Measurements from ENCODE around the gene ARL4D. TPM values are rescaled to one million over a fixed set of nuclear protein-coding genes. Genes with fewer than 3 reads are reported as not detected.
"Not testable (repeated sequence)": the region's sequence is repeated elsewhere in the genome, so short reads cannot be mapped to it uniquely, and the experiment has no call there.

ARL4D gene
- 28.8 and 47.4 TPM in 2 replicates for total RNA-seq (2014; rRNA removed; shearing (Covaris generic); ENCODE audit: low replicate concordance)

GRCh38 chr17:43398724-43399595, at the start of gene ARL4D:
TSS of gene ARL4D (plus strand) at chr17:43398993. CDS start at chr17:43399733, 740 bp downstream.
- Histone ChIP-seq H3K27me3 (no peaks in the 10 kb centered on the region), H3K4me3 (peak within 1 kb of the TSS; percentile 82), H3K36me3 (peaks cover 36% of the 10 kb centered on the region), H3K9me3 (no peaks in the 10 kb centered on the region)
- DNase-seq = peak; percentile 90

GRCh38 chr17:43349142-43349541, 49.7 kb upstream of the ARL4D start:
- H3K27me3 ChIP-seq = no peaks in the 10 kb centered on the region
- peaks cover 12% of the 10 kb centered on the region for H3K9me3 ChIP-seq
- no peak for DNase-seq
- peaks cover 11% of the 10 kb centered on the region for H3K36me3 ChIP-seq
- H3K4me3 ChIP-seq = no peak overlapping the region

GRCh38 chr17:43350888-43351361, 47.9 kb upstream of the ARL4D start:
- peaks cover 12% of the 10 kb centered on the region for H3K9me3 ChIP-seq
- no peak overlapping the region for H3K4me3 ChIP-seq
- no peaks in the 10 kb centered on the region for H3K27me3 ChIP-seq
- DNase-seq = no peak
- H3K36me3 ChIP-seq = peaks cover 11% of the 10 kb centered on the region

DNA sequence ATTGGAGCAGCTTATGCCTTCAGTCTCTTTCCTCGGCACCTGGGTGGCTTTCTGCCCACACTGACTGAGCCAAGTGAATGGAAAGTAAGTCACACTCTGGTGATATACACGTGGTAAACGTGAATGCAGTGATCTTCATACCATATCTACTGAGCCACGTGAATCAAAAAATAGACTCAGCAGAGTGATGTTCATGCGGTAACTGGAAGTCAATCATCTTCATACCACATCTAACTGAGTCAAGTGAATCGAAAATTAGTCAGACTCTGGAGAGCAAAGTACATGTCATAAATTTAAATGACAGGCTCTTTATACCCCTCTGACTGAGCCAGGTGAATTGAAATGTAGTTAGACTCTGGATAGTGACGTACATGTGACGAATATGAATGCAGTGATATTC, 47.1 kb upstream of the ARL4D start:
- peaks cover 12% of the 10 kb centered on the region for H3K9me3 ChIP-seq
- H3K36me3 ChIP-seq = peaks cover 11% of the 10 kb centered on the region

GRCh38 chr17:43352579-43353331, 46.0 kb upstream of the ARL4D start:
- no peak for DNase-seq
- Histone ChIP-seq H3K9me3 (peaks cover 12% of the 10 kb centered on the region), H3K4me3 (no peak overlapping the region), H3K27me3 (no peaks in the 10 kb centered on the region), H3K36me3 (peaks cover 11% of the 10 kb centered on the region)

More for the DNA sequence above, 47.1 kb upstream of the ARL4D start:
- H3K27me3 ChIP-seq = no peaks in the 10 kb centered on the region
- no peak for DNase-seq
- no peak overlapping the region for H3K4me3 ChIP-seq

DNA sequence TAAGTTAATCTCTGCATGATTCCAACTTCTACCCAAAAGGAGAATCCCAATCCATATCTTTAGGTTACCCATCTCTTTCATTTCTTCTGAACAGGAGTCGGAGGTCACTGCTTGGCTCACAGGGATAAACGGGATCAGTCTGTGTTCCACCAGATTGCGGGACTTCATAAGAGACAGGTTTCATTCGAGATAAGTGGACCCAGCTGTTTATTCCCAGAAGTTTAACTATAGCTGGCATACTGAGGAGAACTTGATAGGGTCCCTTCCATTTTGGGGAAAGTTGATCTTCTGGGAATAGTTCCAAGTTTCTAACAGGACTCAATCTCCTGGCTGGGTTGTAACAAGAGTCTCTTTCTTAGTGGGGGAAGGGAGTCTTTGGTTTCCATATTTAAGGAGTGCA, 45.4 kb upstream of the ARL4D start:
- H3K36me3 ChIP-seq = peaks cover 11% of the 10 kb centered on the region

DNA sequence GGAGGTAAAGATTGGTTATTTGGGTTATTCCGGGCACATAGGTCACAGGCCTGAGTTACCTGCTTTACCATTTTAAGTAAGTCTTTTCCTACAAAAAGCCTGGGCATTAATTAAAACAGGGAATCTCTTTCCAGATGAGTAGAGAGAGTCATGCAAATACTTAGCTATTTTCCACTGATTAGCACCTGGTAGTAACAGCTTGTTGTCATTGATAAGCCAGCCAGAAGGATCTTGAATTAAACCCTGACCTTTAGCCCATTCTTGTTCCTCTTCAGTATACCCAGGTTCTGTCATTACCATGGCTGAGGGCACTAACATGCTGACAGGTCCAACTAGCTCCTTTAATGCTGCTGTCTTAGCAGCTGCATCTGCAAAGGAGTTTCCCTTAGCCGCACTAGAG, 44.4 kb upstream of the ARL4D start:
- H3K9me3 ChIP-seq = peaks cover 5% of the 10 kb centered on the region
- H3K36me3 ChIP-seq = peaks cover 6% of the 10 kb centered on the region
- DNase-seq = no peak
- H3K27me3 ChIP-seq = no peaks in the 10 kb centered on the region
- no peak overlapping the region for H3K4me3 ChIP-seq

More for the DNA sequence above, 45.4 kb upstream of the ARL4D start:
- Histone ChIP-seq H3K9me3 (peaks cover 12% of the 10 kb centered on the region), H3K4me3 (no peak overlapping the region), H3K27me3 (no peaks in the 10 kb centered on the region)
- DNase-seq = no peak

DNA sequence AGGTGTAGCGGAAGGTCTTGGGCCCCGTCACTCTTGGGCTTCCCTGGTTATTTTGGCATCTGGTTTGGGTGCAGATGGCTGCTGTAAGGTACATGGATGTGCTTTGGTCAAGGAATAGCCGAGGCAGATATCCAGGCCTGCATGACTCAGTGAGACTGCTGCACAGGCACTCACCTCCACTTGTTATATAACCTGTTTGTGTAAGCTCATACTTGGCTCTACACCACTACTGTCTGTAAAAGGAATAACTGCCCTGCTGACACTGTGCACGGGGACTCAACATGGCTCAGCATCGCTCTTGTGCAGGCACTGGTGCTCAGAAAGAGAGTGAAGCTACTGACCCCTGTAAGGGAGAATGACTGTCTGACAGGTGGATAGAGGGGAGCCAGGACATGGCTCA, 42.3 kb upstream of the ARL4D start:
- H3K4me3 ChIP-seq = no peak overlapping the region

GRCh38 chr17:43356999-43357398, 41.8 kb upstream of the ARL4D start:
- Histone ChIP-seq H3K36me3 (no peaks in the 10 kb centered on the region; the same call in 1 of the 2 replicates), H3K27me3 (no peaks in the 10 kb centered on the region), H3K4me3 (no peak overlapping the region), H3K9me3 (no peaks in the 10 kb centered on the region)
- DNase-seq = peak; percentile 90

More for the DNA sequence above, 42.3 kb upstream of the ARL4D start:
- no peaks in the 10 kb centered on the region for H3K9me3 ChIP-seq
- no peaks in the 10 kb centered on the region for H3K27me3 ChIP-seq
- no peaks in the 10 kb centered on the region; the same call in 1 of the 2 replicates for H3K36me3 ChIP-seq
- no peak for DNase-seq

DNA sequence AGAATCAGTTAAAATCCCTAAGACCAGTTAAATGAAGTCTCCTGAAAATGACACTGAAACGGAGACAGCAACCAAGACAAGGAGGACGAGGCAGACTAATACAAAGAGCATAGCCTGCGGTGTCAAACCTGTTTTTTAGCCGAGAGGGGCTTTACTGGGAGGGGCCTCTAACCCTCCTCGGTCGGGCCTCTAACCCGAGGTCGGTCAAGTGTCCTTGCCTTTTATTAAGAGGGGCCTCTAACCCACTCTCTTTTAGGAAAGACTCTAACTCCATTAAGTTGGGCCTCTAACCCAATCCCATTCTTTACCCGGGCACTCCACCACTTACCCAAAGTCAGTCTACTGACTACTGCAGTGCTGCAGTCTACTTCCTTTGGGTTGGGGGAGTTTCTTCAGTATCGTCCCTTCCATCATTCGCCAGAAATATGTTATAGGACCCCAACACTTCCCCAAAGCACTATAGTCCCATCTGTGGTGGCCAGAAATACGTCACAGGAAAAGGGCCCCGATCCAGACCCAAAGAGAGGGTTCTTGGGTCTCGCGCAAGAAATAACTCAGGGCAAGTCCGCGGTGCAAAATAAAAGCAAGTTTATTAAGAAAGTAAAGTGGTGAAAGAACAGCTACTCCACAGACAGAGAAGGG, 39.2 kb upstream of the ARL4D start:
- no peaks in the 10 kb centered on the region for H3K36me3 ChIP-seq
- no peaks in the 10 kb centered on the region for H3K9me3 ChIP-seq
- DNase-seq = no peak
- H3K27me3 ChIP-seq = no peaks in the 10 kb centered on the region
- peak overlapping the region; percentile 53 for H3K4me3 ChIP-seq

DNA sequence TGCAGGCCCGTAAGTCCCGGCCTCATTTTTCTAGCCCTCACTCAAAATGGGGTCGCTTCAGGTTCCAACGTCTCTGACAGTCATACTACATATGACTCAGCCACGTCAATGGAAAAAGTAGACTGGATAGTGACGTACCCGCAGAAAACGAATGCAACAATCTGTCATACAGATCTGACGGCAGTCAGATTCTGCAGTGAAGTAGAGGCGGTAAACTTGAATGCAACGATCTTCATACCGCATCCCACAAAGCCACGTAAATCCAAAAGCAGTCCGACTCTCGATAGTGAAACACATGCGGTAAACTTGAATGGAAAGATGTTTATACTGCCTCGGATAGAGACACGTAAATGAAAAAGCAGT, 38.4 kb upstream of the ARL4D start:
- H3K36me3 ChIP-seq = no peaks in the 10 kb centered on the region
- DNase-seq = peak; percentile 63
- peak overlapping the region; percentile 53 for H3K4me3 ChIP-seq
- no peaks in the 10 kb centered on the region for H3K9me3 ChIP-seq
- no peaks in the 10 kb centered on the region for H3K27me3 ChIP-seq

- Histone ChIP-seq H3K36me3 (no peaks in the 10 kb centered on the region), H3K27me3 (no peaks in the 10 kb centered on the region), H3K9me3 (no peaks in the 10 kb centered on the region), H3K4me3 (peak overlapping the region; percentile 53)
- peak; percentile 98 for DNase-seq
These were observed 37.9 kb upstream of the ARL4D start for GRCh38 chr17:43360739-43361505.

DNA sequence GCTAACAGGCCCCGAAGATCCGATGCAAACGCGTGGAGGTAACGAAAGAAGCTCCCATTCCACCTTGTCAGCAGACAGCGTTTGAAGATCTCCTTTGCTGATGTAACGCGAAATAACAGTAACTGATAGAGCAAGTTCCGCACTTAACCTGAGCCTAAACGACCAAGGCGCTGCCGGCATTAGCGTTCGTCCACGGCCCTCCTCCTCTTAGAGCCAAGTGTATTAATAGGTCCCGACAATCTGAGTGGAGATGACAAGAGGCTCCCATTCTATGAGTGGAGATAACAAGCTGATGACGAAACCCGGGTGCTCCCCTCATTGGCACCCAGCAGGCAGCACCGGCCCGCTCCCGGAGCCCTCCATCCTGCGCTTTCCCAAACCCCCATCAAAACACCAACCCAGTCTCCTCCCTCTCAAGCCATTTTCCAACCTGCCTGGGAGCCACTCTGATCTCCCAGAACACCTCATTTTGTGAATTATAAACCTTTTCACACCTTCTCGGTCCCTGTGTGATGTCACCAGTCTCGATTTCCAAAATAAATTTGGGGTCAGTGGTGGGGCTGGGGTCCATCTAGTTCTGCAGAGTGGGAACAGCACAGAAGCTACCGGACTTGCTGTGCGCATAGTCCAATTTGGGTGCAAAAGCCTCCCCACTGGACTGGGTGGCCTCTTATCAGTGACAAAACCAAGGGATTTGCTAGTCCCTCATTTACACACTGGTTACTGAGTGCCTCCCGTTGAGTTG, 35.4 kb upstream of the ARL4D start:
- Histone ChIP-seq H3K36me3 (no peaks in the 10 kb centered on the region), H3K9me3 (no peaks in the 10 kb centered on the region), H3K27me3 (no peaks in the 10 kb centered on the region), H3K4me3 (no peak overlapping the region)
- no peak for DNase-seq

GRCh38 chr17:43363926-43364285, 34.9 kb upstream of the ARL4D start:
- no peaks in the 10 kb centered on the region for H3K9me3 ChIP-seq
- no peak for DNase-seq
- H3K4me3 ChIP-seq = no peak overlapping the region
- no peaks in the 10 kb centered on the region for H3K36me3 ChIP-seq
- no peaks in the 10 kb centered on the region for H3K27me3 ChIP-seq

DNA sequence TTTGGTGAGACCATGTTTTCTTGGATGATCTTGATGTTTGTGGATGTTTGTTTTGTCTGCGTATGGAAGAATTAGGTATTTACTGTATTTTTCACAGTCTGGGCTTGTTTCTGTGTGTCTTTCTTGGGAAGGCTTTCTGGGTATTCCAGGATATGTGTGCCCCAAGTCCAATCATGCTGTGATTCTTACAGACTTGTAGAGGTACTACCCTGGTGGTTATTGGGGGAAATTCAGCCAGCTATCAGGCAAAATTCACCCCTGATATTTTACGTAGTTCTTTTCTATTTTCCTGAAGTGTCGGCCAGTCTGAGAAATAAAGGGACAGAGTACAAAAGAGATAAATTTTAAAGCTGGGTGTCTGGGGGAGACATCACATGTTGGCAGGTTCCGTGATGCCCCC, 33.4 kb upstream of the ARL4D start:
- no peaks in the 10 kb centered on the region for H3K36me3 ChIP-seq
- H3K4me3 ChIP-seq = no peak overlapping the region
- H3K9me3 ChIP-seq = no peaks in the 10 kb centered on the region
- H3K27me3 ChIP-seq = no peaks in the 10 kb centered on the region
- DNase-seq = no peak

- H3K9me3 ChIP-seq, H3K36me3 ChIP-seq, DNase-seq, H3K27me3 ChIP-seq, H3K4me3 ChIP-seq: not testable (repeated sequence)
These were observed 32.9 kb upstream of the ARL4D start for GRCh38 chr17:43365921-43366320.
